GM21528 (cell line): ENCODE data around the gene GRIN2C.

Source experiments
- ATAC-seq: cut with Tn5 transposase; IDR thresholded peaks from one replicate; pipeline ENCODE4 v1.9.1; 2021; ENCODE audit warnings: mild to moderate bottlenecking, moderate library complexity; ENCODE audit not compliant: unreplicated experiment, low FRiP score

Gene GRIN2C

GRCh38 chr17:74864866-74865395 lies 5.2 kb upstream of the GRIN2C start:
- ATAC-seq: no peak

GRCh38 chr17:74864297-74864865 lies 4.7 kb upstream of the GRIN2C start:
- ATAC-seq: no peak

- ATAC-seq: no peak
These were observed 4.0 kb upstream of the GRIN2C start for GRCh38 chr17:74863420-74864296.

GRCh38 chr17:74862919-74863318 lies 3.2 kb upstream of the GRIN2C start:
- ATAC-seq: no peak

- no peak for ATAC-seq
These were observed 2.6 kb upstream of the GRIN2C start for GRCh38 chr17:74862108-74862901.

GRCh38 chr17:74861662-74862107 lies 2.0 kb upstream of the GRIN2C start:
- no peak for ATAC-seq

- no peak for ATAC-seq
These were observed 1.4 kb upstream of the GRIN2C start for GRCh38 chr17:74860872-74861661.

GRCh38 chr17:74860229-74860871 lies 665 bp upstream of the GRIN2C start:
- ATAC-seq: no peak

- no peak for ATAC-seq
These were observed 820 bp downstream of the GRIN2C start for GRCh38 chr17:74858672-74859458.

GRCh38 chr17:74857191-74857590 lies 2.5 kb downstream of the GRIN2C start:
- ATAC-seq: no peak

GRCh38 chr17:74856112-74856511 lies 3.6 kb downstream of the GRIN2C start:
- no peak for ATAC-seq

GRCh38 chr17:74855323-74855722 lies 4.4 kb downstream of the GRIN2C start:
- no peak for ATAC-seq

- no peak for ATAC-seq
These were observed 4.9 kb downstream of the GRIN2C start for GRCh38 chr17:74854792-74855191.

- no peak for ATAC-seq
These were observed 6.0 kb downstream of the GRIN2C start for GRCh38 chr17:74853669-74854068.

- ATAC-seq: no peak
These were observed 6.7 kb downstream of the GRIN2C start for GRCh38 chr17:74853048-74853397.

- ATAC-seq: no peak
These were observed 7.2 kb downstream of the GRIN2C start for GRCh38 chr17:74852237-74853047.

GRCh38 chr17:74851612-74852236 lies 8.0 kb downstream of the GRIN2C start:
- ATAC-seq: no peak

- ATAC-seq: no peak
These were observed 8.8 kb downstream of the GRIN2C start for GRCh38 chr17:74850914-74851313.
